Tibial nerve (tissue), 4 donors: ENCODE data around the gene C5. TPM values are rescaled to one million over a fixed set of nuclear protein-coding genes. Genes with fewer than 3 reads are reported as not detected.
"Not testable (repeated sequence)": the region's sequence is repeated elsewhere in the genome, so short reads cannot be mapped to it uniquely, and the experiment has no call there.

ENCODE experiments used
- DNase-seq, 2 donors: peaks; one replicate each; pipeline ENCODE4 v3.0.0-alpha.2; 2019; ENCODE audit warnings: low spot score in 2 of 2
- H3K27ac ChIP-seq, 4 donors: fragments of 200-600 bp; sonication (generic) in 3 of 4; one replicate each; pipeline ENCODE4 v1.5.1; 2017 to 2019; ENCODE audit warnings: mild to moderate bottlenecking in 1 of 4
- H3K27me3 ChIP-seq, 2 donors: fragments of 200-600 bp; sonication (generic) in 1 of 2; one replicate each; pipeline versions ENCODE4 v1.5.1 to v1.6.0; 2017 to 2019
- H3K36me3 ChIP-seq, 3 donors: fragments of 200-600 bp; sonication (generic); one replicate each; pipeline ENCODE4 v1.5.1; 2018 to 2019
- H3K4me1 ChIP-seq, 4 donors: fragments of 200-600 bp; sonication (generic) in 3 of 4; one replicate each; pipeline ENCODE4 v1.5.1; 2017 to 2019
- H3K4me3 ChIP-seq, 4 donors: fragments of 200-600 bp; sonication (generic) in 3 of 4; one replicate each; pipeline ENCODE4 v1.5.1; 2017 to 2019; ENCODE audit warnings: mild to moderate bottlenecking in 1 of 4, moderate library complexity in 1 of 4
- H3K9me3 ChIP-seq, 4 donors: fragments of 200-600 bp; sonication (generic) in 3 of 4; one replicate each; pipeline ENCODE4 v1.5.1; 2017 to 2019
- EP300 ChIP-seq, 2 donors: sonication (generic); formaldehyde crosslinking; IDR thresholded peaks; one replicate each; pipeline ENCODE4 v1.6.1; 2017; ENCODE audit warnings: antibody characterized with exemption in 2 of 2, mild to moderate bottlenecking in 1 of 2
- POLR2A ChIP-seq, 2 donors: fragments of 450-650 bp; IDR thresholded peaks; one replicate each; pipeline ENCODE4 v1.6.1; 2017; ENCODE audit warnings: antibody characterized with exemption in 2 of 2, mild to moderate bottlenecking in 2 of 2, moderate library complexity in 2 of 2
- WGBS, 2 donors: methylation state at CpG; one replicate each; pipeline ENCODE4 v1.1.5; 2018; 5-methylcytosine and 5-hydroxymethylcytosine counted together
- total RNA-seq, 4 donors: library from RNA; depleted of rRNA; stranded (reverse); fragments of >200 nt; gene quantifications; one replicate each; pipeline ENCODE4 v1.1.0, GENCODE V29; 2016
- TF ChIP-seq, protein P1 (sequence below), 5 experiments: fragments of 200-600 bp in 3 of 5; fragments of 450-650 bp in 2 of 5; sonication (generic) in 3 of 5; IDR thresholded peaks; one replicate each; pipeline ENCODE4 v1.5.1; 2016 to 2019; ENCODE audit warnings: antibody characterized with exemption in 5 of 5, mild to moderate bottlenecking in 3 of 5, moderate library complexity in 2 of 5

C5 gene
- total RNA-seq, 4 donors from 2014 or later, result 18.9 to 33.0 (median 23.2) TPM

GRCh38 chr9:120978987-120979386 is 71.1 kb downstream of the C5 start:
- Histone ChIP-seq H3K36me3 (peaks cover 0 to 31% (median 0%) of the 10 kb centered on the region in 3 donors), H3K4me3 (no peak overlapping the region), H3K4me1 (no peaks in the 10 kb centered on the region), H3K9me3 (no peaks in the 10 kb centered on the region), H3K27me3 (no peaks in the 10 kb centered on the region), H3K27ac (no peak overlapping the region)
- no peak for DNase-seq
- 80 to 96% methylated on average over 3 of the region's 3 CpGs for WGBS, 2 donors
- TF ChIP-seq, protein P1, sequence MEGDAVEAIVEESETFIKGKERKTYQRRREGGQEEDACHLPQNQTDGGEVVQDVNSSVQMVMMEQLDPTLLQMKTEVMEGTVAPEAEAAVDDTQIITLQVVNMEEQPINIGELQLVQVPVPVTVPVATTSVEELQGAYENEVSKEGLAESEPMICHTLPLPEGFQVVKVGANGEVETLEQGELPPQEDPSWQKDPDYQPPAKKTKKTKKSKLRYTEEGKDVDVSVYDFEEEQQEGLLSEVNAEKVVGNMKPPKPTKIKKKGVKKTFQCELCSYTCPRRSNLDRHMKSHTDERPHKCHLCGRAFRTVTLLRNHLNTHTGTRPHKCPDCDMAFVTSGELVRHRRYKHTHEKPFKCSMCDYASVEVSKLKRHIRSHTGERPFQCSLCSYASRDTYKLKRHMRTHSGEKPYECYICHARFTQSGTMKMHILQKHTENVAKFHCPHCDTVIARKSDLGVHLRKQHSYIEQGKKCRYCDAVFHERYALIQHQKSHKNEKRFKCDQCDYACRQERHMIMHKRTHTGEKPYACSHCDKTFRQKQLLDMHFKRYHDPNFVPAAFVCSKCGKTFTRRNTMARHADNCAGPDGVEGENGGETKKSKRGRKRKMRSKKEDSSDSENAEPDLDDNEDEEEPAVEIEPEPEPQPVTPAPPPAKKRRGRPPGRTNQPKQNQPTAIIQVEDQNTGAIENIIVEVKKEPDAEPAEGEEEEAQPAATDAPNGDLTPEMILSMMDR (IDR thresholded peaks at IDR 0.05), result no peak
- TF ChIP-seq EP300 (IDR thresholded peaks at IDR 0.05) (no peak), POLR2A (IDR thresholded peaks at IDR 0.05) (no peak)

- Histone ChIP-seq H3K27me3 (no peaks in the 10 kb centered on the region), H3K4me3 (no peak overlapping the region), H3K27ac (no peak overlapping the region), H3K9me3 (no peaks in the 10 kb centered on the region), H3K4me1 (no peaks in the 10 kb centered on the region), H3K36me3 (peaks cover 0 to 37% (median 0%) of the 10 kb centered on the region in 3 donors)
- 4 to 85% methylated on average over 1 of the region's 1 CpG for WGBS, 2 donors
- no peak for DNase-seq
- TF ChIP-seq EP300 (IDR thresholded peaks at IDR 0.05) (no peak), POLR2A (IDR thresholded peaks at IDR 0.05) (no peak)
- TF ChIP-seq, protein P1 (IDR thresholded peaks at IDR 0.05), result no peak
Observed at GRCh38 chr9:120977321-120977720, 72.8 kb downstream of the C5 start.

DNA sequence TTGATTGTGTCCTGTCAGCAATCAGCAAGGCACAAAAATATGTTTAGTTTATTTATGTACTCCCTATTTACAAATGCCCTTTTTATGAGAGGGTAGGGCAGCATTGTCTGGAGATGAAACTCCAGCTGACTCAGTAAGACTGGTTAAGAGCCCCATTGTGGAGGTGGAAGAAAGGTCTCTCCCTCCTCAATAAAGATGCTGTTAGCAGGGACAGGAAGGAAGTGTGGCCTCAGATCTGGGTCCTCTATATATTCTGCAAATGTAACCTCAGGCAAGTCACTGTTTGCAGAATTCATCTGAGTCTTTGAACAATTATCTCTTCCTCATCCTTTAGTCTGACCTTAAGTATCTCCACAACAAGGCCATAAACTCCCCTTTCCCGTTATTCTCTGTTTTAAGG is 75.2 kb downstream of the C5 start:
- WGBS, 2 donors, result 50 to 53% methylated on average over 1 of the region's 1 CpG
- H3K36me3 ChIP-seq, result peaks cover 0 to 38% (median 0%) of the 10 kb centered on the region in 3 donors
- no peak for TF ChIP-seq EP300 (IDR thresholded peaks at IDR 0.05)
- TF ChIP-seq, protein P1 (IDR thresholded peaks at IDR 0.05), result no peak
- H3K27me3 ChIP-seq, result no peaks in the 10 kb centered on the region
- H3K4me1 ChIP-seq, result no peaks in the 10 kb centered on the region
- H3K9me3 ChIP-seq, result no peaks in the 10 kb centered on the region
- no peak overlapping the region for H3K27ac ChIP-seq
- H3K4me3 ChIP-seq, result no peak overlapping the region
- no peak for DNase-seq

DNA sequence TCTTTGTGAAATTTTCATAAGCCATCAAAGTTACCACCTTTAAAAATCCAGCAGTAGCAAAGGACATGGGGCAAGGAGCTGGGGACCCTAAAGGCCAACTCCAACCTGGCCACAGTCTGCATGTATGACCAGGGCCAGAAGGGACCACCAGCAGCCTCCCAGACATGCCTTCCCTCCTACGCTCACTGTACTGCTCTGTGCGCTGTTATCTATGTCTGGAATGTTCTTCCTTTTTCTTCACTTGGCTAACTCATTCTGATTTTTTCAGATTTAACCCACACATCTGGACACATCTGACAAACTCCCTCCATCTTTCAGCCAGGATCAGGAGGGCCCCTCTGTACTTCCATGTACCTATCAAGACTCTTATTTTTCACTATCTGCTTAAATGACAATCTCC is 75.9 kb downstream of the C5 start:
- no peaks in the 10 kb centered on the region for H3K27me3 ChIP-seq
- TF ChIP-seq, protein P1 (IDR thresholded peaks at IDR 0.05), result no peak
- TF ChIP-seq EP300 (IDR thresholded peaks at IDR 0.05) (no peak), POLR2A (IDR thresholded peaks at IDR 0.05) (no peak)
- H3K36me3 ChIP-seq, result peaks cover 0 to 30% (median 0%) of the 10 kb centered on the region in 3 donors
- H3K4me3 ChIP-seq, result no peak overlapping the region
- DNase-seq, result no peak
- H3K9me3 ChIP-seq, result no peaks in the 10 kb centered on the region
- 74 to 81% methylated on average over 2 of the region's 2 CpGs for WGBS, 2 donors
- H3K27ac ChIP-seq, result no peak overlapping the region
- H3K4me1 ChIP-seq, result no peaks in the 10 kb centered on the region

GRCh38 chr9:120971938-120972337 is 78.1 kb downstream of the C5 start:
- H3K9me3 ChIP-seq, result no peaks in the 10 kb centered on the region
- TF ChIP-seq EP300 (IDR thresholded peaks at IDR 0.05), result no peak
- TF ChIP-seq, protein P1 (IDR thresholded peaks at IDR 0.05), result no peak
- TF ChIP-seq POLR2A (IDR thresholded peaks at IDR 0.05), result no peak
- peaks cover 0 to under 1% (median 0%) of the 10 kb centered on the region in 4 donors for H3K4me1 ChIP-seq
- H3K4me3 ChIP-seq, result no peak overlapping the region
- no peak overlapping the region for H3K27ac ChIP-seq
- H3K36me3 ChIP-seq, result peaks cover 0 to 23% (median 0%) of the 10 kb centered on the region in 3 donors
- H3K27me3 ChIP-seq, result no peaks in the 10 kb centered on the region
- no peak for DNase-seq

DNA sequence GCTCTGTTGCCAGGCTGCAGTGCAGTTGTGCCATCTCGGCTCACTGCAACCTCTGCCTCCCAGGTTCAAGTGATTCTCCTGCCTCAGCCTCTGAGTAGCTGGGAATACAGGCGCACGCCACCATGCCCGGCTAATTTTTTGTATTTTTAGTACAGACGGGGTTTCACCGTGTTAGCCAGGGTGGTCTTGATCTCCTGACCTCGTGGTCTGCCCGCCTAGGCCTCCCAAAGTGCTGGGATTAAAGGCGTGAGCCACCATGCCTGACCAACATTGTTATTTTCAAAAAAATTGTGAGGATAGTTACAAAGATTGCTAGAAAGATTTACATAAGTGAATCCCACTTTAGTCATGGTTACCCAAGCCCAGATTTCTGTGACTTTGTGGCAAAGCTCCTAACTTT is 78.6 kb downstream of the C5 start:
- not testable (repeated sequence) for H3K27me3 ChIP-seq, H3K4me3 ChIP-seq, H3K27ac ChIP-seq, H3K9me3 ChIP-seq, DNase-seq, H3K4me1 ChIP-seq
- H3K36me3 ChIP-seq, result peaks cover 0 to 22% (median 0%) of the 10 kb centered on the region in 3 donors
- WGBS, 2 donors, result 91 to 95% methylated on average over 9 of the region's 9 CpGs
